GM10847 (cell line): ENCODE results near the gene IDH3A.

Experiments
- POLR2A ChIP-seq: IDR thresholded peaks from 2 replicates; pipeline ENCODE4 v1.6.1; 2011; ENCODE audit not compliant: insufficient read length; ENCODE audit errors: extremely low read depth

IDH3A gene

GRCh38 chr15:78110916-78111475, 38.2 kb upstream of the IDH3A start:
- no peak for TF ChIP-seq POLR2A

- no peak for TF ChIP-seq POLR2A
Measured at GRCh38 chr15:78111788-78112187, 37.4 kb upstream of the IDH3A start.

- TF ChIP-seq POLR2A, result no peak
Measured at GRCh38 chr15:78112551-78112950, 36.6 kb upstream of the IDH3A start.

GRCh38 chr15:78120523-78120922, 28.6 kb upstream of the IDH3A start:
- no peak for TF ChIP-seq POLR2A

GRCh38 chr15:78125267-78125666, 23.9 kb upstream of the IDH3A start:
- TF ChIP-seq POLR2A, result no peak

- TF ChIP-seq POLR2A, result no peak
Measured at GRCh38 chr15:78127882-78128281, 21.3 kb upstream of the IDH3A start.

GRCh38 chr15:78129077-78129750, 19.9 kb upstream of the IDH3A start:
- TF ChIP-seq POLR2A, result no peak

- no peak for TF ChIP-seq POLR2A
Measured at GRCh38 chr15:78129751-78130287, 19.3 kb upstream of the IDH3A start.

- no peak for TF ChIP-seq POLR2A
Measured at GRCh38 chr15:78130466-78131294, 18.5 kb upstream of the IDH3A start.

GRCh38 chr15:78131295-78132061, 17.7 kb upstream of the IDH3A start, which contains the start of gene CIB2:
CIB2 (minus strand) TSS chr15:78131445; CDS start chr15:78131215, 230 bp downstream.
- TF ChIP-seq POLR2A, result peak; percentile 40

GRCh38 chr15:78133801-78134200, 15.4 kb upstream of the IDH3A start:
- no peak for TF ChIP-seq POLR2A

GRCh38 chr15:78139578-78139977, 9.6 kb upstream of the IDH3A start:
- no peak for TF ChIP-seq POLR2A

- no peak for TF ChIP-seq POLR2A
Measured at GRCh38 chr15:78140292-78140691, 8.9 kb upstream of the IDH3A start.

- no peak for TF ChIP-seq POLR2A
Measured at GRCh38 chr15:78142332-78142731, 6.8 kb upstream of the IDH3A start.

- TF ChIP-seq POLR2A, result no peak
Measured at GRCh38 chr15:78146425-78147154, 2.6 kb upstream of the IDH3A start.

- TF ChIP-seq POLR2A, result no peak
Measured at GRCh38 chr15:78147566-78147965, 1.6 kb upstream of the IDH3A start.
